A172 (cell line): ENCODE measurements around the gene PTPRE. TPM values are rescaled to one million over a fixed set of nuclear protein-coding genes. Genes with fewer than 3 reads are reported as not detected.

Experiments used
- DNase-seq: peaks from one replicate; pipeline ENCODE4 v3.0.0-alpha.2; 2015; ENCODE audit warnings: low spot score
- total RNA-seq: library from RNA; depleted of rRNA; stranded (reverse); fragments of >200 nt; shearing (Covaris generic); gene quantifications from 2 replicates; pipeline ENCODE4 v1.2.3, GENCODE V29; 2014

Gene PTPRE
- total RNA-seq, 1 experiment from 2014 or later = 3.8 TPM

DNA sequence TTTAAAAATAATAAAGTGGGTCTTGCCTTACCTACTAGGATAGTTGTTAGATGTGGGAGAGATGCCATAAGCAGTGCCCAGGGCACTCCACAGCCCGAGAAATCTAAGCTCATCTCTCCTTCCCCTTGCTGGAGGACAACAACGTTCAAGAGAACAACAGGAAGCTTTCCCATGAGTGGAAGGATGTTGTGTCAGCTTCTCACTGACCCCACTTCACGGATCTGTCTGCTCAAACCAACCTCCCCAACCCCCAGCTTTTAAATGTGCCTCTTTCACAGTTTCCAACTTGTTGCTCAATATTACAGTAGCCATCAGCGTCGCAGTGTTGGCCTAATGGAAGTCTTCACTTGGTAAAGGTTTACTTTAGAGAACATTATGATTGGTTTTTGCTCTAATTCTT lies 72.1 kb downstream of the PTPRE start:
- DNase-seq = no peak

DNA sequence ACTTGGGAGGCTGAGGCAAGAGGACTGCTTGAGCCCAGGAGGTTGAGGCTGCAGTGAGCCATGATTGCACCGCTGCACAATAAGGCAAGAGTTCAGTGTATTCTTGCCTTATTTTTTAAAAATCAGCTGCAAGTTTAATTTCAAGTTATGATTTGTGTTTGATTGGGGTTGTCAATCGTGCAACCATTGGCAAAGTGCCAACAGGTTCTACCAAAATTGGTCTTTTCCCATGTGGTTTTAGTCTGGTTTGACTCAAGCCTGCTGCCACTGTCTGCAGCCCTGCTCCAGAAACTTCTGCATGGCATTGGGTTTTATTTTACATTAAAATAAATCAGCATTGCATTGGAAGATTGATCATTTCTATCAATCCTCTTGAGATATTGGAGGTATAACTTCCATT lies 72.7 kb downstream of the PTPRE start:
- DNase-seq = no peak

DNA sequence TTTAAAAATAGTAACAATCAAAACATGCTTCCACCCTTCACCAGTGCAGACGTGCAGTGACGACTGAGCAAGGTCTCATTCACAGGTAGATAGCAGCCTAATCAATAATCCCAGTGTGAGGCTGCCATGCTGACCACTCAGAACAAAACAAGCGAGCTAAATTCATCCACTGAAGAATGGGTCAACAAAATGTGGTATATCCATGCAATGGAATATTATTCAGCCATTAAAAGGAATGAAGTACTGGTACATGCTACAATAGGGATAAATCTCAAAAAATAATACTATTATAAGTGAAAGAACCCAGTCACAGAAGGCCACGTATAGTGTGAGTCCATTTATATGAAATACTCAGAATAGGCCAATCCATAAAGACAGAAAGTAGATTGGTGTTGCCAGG lies 74.0 kb downstream of the PTPRE start:
- no peak for DNase-seq

DNA sequence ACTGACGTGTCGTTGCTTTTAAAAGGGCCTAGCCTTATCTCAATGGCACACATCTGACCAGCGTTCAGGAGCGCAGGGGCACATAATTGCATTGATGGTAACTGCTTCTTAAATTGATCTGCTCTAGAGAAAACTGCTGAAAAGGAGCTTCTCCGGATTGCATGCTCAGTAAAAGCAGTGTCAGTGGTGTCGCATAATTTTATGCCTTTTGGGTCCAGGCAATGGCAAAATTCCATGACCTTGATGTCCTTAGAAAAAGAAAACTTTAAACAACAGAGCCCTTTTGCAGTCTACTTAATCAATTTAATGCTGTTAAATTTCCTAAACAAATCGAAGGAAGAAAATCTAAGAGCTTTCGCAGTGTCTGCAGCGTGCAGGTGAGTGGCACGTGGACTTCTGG lies 75.7 kb downstream of the PTPRE start:
- no peak for DNase-seq

DNA sequence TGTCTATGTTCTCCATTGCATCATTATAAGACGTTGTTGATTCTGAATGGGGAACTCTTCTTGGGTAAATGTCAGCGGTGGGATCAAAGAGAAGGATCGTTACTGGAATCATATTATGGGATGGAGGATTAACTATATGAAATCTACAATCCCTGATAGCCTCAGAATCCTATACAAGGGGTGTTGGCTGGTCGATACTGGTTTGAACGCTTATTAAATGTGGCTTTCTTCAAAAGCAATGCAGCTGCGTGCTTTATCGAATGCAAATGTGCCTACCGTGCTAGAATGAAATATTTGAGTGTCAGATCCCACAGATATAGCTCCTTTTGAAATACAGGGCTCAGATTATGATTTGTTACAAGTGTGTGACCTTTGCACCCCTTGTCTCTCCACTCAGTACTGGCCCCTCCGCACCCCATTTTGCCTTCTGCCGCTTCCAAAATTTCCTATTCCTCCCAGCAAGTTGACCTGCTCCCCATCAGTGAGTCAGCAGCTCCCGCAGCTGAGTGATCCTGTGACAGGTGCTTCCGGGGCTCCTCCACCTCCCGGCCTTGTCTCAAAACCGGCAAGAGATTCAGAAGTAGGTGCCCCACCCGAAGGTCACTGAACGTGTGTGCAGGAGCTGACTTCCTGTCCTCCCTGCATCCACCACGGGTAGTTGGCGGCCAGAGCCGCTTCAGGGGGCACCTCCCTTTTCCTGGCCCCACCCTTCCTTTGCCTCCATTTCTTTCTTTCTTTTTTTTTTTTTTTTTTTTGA lies 76.6 kb downstream of the PTPRE start:
- DNase-seq = peak; percentile 71

DNA sequence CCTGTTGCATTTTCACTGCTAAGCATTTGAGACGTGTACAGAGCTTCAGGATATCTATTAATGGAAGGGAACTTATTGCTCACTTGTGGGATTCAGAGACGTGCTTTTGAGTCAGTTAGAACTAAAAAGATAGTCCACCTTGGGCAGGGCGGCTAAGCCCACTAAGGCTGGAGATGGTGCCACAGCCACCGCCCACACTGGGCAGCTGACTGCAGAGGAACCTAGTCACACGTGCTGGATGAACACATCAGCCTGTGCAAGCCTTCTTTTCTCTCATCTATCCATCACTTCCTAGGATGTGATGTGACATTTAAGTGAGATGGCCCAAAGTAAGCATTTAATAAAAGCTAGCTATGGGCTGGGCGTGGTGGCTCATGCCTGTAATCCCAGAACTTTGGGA lies 78.0 kb downstream of the PTPRE start:
- DNase-seq = no peak

DNA sequence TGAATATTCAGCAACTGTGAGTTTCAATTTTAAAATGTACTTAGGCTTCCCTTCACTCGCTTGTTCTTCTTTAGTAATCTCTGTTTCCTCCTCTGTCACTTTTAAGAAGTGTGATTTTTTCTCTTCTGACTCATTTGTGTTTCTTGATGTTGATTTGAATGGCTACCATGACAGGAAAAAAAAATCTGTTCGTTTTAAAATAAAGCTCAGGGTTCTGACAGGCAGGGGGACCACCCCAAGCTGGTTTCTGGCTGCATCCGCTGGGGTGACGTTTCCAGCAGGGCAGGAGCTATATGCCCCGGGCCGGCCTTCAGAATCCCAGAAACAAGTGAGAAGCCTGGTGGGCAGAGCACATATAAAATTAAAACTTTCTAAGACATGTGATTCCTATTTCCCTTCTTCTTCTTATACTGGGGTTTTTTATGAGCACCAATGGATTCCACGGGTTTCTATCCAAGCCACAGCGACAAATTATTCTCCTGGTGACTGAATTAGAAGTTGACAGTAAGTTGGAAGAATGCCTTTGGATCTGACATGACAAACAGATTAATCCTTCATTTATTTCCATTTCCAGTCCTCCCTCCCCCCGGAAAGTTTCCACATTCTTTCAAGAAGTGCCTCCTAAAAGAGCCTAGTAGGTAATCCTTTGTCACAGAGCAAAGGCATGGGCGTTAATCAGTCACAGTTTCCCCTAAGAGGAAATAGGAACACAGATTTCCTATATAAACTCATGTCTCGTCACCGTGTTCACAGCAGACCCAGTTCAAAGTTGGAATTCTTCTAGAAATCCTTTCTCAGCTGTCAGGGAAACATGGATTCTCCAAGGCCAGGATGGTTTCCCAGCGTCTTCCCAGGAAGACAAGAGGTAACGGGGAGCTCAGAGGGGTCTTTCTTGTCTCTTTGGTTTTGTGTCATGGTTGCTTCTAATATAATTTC lies 79.9 kb downstream of the PTPRE start:
- peak; percentile 64 for DNase-seq

DNA sequence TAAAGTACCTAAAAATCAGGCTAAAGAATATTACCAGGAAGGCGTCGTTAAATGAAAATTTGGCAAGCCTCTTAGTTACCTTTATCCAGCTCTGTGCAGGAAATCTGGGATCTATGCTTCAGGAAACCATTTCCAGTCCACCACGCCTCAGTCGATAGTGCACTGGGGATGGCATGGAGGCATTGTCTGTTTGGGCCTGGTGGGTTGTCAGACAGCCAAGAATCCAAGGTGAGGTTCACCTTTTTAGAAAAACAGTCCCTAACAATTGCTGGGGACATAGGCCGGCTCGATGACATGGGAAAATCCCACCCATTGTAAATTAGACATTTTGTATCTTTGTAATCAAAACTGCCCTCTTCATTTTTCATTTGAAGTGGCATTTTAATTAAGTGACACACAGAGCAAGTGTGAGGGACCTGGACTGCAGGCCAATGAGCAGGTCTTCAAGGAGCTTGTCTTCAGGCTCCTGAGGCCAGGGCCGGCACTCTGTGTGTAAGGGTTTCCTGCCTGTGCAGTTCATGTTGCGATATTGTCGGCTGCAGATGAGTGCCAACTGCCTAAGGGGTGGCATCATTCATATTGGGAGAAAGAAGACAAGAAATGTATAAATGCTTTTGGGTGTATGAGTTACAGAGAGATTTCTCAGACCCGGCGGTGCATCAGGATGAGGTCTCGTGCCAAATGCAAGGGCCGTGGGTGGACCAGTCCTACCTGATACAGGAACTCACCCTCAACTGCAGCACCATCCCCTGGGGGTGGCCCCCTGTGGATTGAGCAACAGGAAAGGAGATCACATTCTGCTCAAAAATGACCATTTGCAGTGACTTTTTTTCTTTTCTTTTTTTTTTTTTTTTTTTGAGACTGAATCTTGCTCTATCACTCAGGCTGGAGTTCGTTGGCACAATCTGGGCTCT lies 80.8 kb downstream of the PTPRE start:
- no peak for DNase-seq

DNA sequence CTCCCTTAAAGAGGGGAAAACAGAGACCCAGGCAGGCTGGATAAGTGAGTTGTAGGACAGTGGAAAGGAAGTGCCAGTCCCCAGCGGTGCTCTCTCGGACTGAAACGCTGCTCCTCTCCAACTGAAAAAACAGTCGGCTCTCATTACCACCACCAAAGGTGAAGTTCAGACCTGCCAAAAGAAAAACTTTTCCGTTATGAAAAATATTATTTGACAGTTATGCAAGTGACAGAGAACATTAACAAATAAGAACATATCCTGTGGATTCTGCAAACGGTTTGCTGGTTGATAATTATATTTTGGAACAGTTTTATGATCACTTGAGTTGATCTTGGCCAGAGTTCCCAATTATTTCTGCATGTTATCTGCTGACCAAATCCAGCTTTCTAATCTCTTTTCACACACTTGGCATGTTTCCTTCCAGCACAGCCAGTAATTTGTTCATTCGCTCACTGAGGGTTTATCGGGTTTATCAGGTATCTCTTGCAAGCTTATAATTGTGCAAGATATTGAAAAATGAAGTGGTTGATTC lies 82.6 kb downstream of the PTPRE start:
- DNase-seq = no peak

DNA sequence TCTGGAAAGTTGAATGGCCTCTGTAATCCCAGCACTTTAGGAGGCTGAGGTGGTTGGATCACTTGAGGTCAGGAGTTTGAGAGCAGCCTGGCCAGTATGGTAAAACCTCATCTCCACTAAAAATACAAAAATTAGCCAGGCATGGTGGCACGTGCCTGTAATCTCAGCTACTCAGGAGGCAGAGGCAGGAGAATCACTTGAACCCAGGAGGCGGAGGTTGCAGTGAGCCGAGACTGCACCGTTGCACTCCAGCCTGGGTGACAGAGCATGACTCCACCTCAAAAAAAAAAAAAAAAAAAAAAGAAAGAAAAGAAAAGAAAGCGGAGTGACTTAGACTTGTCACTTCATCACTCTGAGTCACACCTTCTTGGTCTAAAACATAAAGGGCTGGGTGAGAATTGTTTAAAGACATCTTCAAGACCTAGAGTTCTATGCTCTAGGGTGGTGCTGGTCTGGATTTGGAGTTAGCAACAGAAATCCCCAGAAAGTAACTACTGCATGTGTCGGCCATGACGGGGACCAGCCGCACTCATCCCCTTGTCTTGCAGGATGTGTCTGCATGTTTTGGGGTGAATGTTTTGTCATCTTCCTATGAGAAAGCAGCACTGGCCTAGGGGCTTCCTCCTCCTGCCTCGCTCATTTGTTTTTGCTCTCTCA lies 83.4 kb downstream of the PTPRE start:
- peak; percentile 42 for DNase-seq

DNA sequence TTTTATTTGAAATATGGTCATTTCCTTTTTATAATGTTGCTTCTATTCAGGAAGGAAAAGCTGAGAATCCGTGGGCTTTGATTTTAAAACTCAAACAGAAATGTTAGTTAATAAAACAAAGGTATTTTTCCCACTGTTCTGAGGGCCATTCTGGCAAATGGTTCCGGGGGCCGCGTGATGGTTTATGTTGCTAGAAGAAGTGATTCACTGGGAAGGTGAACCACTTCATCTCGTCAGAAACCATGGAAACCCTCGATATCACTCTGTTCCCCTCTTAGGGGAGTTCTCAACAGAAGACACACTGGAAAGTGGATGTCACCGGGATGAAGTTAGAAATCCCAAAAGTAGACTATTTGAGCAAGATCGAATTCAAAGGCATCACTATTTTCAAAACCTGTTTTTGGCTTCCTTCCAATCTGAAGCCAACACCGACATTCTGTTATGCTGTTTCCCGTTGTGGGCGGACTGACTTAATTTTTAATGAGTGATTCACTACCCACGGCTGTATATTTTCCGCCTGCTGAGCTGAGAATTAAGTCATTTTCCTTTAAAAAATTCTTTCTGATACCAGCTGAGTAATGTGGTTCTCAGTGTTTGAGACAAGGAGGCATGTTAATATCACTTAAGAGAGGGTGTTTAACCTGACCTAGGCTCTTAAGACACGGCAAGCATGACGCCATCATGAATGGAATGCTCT lies 84.1 kb downstream of the PTPRE start:
- peak; percentile 79 for DNase-seq

DNA sequence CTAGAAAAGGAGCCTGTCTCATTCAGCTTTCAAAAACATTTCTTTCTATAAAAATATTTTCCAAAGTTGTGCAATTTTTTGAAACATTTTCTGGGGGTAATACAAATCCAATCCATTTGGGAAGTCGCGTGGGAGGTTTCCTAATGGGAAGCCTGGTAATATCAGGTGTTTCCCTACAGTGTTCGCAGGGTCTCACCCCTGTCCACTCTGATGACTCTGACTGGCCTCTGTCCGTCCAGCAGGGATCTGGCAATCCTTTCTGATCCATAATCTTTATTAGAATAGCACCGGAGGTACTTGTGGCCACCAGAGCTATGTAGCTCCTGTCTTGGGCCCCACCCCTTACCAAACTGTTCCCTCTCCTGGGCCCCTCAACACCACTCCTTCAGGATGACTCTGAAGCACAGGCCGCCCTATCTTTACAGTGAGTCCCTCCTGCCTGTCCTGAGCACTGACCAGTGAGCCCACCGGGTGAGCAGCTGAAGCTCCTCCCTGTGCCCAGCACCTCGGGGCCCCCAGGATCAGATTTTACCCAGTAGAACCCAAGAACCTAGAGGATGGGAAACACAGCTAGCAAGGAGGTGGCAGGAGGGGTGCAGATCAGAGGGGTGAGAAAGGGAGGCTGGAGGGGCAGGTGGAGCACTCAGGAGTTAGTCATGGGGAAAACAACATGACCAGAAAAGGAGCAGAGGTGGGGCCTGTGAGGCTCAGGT lies 84.8 kb downstream of the PTPRE start:
- DNase-seq = peak; percentile 14

DNA sequence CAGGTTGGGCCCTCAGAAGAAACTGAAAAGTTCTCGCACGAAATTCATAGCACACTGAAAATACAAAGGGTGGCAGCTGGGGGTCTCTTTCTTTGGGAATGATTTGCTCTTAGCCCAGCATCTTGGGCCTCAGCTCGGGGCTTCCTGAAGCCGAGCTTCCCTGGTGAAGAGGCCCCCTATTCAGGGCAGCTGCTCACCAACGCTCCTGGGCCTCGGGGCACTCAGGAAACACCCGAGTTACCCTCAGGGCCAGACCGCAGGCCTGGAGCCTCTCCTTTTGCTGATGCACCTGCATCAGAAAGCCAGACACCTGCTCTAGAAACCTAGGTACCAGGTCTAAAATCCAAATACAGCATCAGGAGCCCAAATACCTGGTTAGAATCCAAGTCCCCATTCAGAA lies 85.5 kb downstream of the PTPRE start:
- no peak for DNase-seq

DNA sequence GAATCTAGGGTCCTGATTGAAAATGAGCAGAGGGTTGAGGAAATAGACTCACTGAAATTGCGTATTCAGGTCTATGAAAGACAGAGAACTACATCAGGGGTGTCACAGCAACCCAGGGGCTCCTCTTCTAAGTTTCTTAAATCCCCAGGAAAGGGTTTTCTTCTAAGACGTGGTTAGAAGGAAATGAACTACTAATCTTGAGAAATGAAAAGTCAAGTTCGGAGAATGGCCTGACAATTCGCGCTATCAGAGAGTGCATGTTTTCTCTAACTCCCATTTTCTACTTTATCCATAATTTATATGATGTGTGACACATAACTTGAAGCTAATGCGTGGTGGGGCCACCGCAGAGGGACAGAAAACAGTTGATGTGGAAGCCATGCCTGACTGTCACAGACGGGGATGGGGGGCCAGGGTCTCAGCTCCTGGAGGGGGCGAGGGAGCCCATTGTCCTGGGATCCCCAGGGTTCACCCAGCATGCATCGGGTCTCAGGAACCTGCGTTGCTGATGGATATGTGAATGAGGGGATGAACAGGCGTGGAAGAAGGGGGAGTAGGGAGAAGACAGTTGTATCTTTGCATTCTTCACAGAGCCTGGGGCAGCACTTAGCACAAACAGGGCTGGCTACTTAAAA lies 86.3 kb downstream of the PTPRE start:
- no peak for DNase-seq

DNA sequence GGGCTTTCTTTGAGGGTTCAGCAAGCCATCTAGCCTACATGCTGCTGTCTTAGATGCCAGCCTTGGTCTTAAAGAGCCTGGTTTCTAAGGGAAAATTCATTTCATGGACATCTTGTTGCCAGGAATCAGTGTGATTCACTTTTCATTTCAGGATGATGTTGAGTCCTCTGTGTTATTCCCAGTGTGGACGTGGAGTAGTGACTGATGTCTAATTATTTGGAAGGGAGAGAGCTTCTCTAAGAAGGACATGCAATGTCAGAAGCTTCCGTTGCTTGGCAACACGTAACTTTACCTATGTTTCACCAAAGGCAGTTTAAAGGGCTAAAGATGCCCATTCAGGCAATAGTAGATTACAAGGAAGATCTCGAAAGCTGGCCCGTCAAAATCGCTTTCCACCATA lies 89.0 kb downstream of the PTPRE start:
- no peak for DNase-seq

DNA sequence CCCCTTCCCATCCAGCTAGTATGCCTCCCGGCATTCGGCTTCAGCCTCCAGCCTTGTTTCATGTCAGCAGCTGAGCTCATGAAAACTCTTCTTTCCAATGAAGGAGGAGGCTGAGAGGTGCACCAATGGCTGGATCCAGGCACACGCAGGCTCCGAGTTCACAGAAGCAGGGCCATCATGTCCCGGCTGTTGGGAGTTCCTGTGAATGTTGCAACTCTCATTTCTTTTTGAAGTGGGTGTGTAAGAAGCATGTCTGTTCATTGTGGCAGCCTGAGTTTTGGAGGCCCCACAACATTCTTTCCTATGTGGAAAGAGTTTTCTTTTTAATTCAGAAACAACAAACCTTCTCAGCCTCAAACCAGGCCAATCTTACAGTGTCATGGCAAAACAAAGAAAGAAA lies 89.7 kb downstream of the PTPRE start:
- no peak for DNase-seq

DNA sequence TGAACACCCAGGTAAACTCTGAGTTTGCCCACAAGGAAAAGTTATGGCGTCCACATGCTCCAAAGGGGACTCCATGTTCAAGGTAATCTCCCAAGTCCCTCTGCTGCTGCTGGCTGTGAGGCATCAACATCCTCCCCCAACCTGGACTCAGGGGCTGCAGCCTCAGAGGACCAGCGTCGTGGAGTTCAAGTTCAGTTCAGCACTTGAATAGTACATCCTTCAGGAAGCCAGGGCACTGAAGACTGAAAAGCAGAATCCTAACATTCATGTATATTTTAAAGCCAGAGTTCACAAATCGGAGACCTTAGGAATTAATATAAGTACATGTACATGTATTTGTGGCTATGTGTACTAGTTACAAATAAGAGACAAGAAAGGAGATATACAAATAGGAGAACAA lies 90.4 kb downstream of the PTPRE start:
- DNase-seq = no peak

DNA sequence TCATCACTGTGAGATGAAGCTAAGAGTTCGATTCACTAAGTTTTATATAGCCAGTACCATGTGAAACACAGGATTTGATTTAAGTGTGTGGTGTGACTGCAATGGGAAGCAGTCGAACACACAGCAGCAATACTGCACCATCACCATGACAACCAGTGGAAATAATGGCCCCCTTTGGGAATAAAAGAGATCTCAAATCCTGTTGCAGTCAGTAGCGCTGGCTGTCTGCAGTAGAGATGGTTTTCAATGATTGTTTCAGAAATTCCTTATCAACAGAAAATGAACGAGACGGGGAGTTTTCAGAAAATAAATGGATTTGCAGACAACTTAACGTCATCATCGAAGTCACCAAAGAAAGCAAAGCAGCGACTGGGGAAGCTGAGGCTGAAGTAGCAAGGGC lies 91.0 kb downstream of the PTPRE start:
- DNase-seq = no peak

DNA sequence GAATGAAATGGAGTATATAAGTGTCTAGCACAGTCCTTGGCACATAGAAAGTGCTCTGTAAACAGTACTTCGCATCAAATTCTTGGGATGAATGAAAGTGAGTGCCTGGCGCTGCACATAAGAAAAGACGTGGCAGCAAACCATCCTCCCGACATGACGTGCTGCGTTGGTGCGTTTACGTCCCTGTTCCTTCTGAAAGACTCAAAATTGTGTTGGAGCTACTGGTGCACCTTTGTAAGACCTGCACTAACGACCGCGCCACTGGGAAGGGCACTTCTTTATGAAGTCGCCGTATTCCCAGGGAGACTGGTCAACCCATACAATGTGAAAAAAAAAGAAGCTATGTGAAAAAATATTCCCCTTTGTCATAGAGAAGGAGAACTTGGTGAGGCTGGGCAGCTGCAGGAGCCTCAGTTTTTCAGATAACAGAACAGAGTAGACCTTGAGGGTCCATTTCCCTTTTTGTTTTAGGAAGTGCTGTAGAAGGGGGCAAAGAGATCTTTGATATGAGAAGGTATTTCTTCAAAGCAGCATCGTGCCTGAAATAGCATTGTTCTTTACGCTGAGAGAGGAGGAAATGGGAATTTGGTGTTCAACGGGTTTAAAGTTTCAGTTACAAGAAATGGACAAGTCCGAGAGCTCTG lies 91.7 kb downstream of the PTPRE start:
- no peak for DNase-seq
